Activated CD4-positive, alpha-beta T cell treated with anti-CD3 and anti-CD28 coated beads, Interleukin-10, Interleukin-2, amounts not matched to agents 100 ng/mL and 50 ng/mL, durations not matched to agents 16 hours and 8 hours (primary cell): Measurements from ENCODE around the gene TERT.
"Not testable (repeated sequence)": the region's sequence is repeated elsewhere in the genome, so short reads cannot be mapped to it uniquely, and the experiment has no call there.

Experiments used
- DNase-seq: peaks from one replicate; pipeline ENCODE4 v3.0.0-alpha.2; 2020

TERT gene

DNA sequence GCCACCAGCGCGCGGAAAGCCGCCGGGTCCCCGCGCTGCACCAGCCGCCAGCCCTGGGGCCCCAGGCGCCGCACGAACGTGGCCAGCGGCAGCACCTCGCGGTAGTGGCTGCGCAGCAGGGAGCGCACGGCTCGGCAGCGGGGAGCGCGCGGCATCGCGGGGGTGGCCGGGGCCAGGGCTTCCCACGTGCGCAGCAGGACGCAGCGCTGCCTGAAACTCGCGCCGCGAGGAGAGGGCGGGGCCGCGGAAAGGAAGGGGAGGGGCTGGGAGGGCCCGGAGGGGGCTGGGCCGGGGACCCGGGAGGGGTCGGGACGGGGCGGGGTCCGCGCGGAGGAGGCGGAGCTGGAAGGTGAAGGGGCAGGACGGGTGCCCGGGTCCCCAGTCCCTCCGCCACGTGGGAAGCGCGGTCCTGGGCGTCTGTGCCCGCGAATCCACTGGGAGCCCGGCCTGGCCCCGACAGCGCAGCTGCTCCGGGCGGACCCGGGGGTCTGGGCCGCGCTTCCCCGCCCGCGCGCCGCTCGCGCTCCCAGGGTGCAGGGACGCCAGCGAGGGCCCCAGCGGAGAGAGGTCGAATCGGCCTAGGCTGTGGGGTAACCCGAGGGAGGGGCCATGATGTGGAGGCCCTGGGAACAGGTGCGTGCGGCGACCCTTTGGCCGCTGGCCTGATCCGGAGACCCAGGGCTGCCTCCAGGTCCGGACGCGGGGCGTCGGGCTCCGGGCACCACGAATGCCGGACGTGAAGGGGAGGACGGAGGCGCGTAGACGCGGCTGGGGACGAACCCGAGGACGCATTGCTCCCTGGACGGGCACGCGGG, at the start of gene TERT:
TSS of gene TERT (minus strand) at position 234 of the 815 bp plus-strand sequence. CDS start at position 155, 79 bp downstream.
- peak; percentile 93 for DNase-seq

DNA sequence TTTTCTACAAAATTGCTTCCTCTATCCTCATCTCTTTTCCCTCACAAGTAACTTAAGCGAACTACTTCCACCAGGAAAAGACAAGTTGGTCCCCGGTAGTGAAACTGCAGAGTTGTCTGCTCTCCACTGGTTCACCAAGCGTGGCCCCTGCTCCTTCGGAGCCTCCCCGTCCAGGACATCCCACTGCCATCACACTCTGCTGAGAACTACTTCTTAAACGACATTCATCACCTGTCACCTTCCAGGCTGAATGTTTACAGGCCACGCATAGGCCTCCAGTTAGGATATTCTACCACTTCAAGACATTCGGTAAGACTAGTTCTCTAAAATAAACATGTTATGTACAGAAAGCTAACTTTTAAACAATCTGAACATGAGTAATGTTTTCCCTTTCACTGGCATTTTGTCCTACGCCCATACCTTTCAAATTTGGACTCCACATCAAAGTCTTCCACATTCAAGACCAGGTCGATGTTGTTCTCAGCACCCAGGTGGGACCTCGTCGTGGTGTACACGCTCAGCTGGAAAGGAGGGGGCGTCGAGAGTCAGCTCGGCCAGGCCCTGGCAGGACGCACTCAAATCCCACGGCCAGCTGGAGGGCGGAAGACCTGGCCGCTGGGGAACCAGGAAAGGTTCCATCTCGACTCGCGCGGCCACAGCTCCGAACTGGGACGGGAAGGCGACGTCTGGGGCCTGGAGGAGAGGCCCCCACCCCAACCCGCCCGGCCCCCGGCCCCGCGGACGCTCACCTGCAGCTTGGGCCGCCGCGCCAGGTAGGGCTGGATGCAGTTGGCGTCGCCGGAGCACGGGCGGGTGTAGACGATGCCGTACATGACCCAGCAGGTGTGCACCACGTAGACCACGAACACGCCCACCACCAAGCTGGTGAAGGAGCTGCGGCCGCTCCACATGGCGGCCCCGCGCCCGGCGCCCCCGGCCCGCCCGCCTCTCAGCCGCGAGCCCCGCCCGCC, 49.3 kb upstream of the TERT start:
- DNase-seq: no peak

DNA sequence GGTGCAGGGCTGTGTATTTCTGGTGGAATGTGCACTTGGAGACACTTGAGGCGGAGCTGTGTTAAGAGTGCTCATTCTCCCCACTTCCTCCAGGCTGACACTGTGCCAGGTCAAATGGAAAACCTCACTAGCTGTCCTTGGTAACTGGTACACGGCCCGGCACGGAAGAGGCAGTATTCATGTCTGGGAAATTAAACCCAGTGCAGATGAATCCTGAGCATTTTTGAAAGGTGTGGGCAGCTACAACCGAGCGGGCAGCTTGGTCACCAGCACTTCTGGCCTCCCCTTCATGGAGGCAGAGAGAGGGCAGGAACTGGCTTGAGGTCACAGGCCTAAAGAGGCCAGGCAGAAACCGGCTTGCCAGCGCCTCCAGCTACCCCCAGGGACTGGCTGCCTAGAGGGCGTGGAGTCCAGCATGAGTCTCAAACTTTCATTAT, 48.5 kb upstream of the TERT start:
- no peak for DNase-seq

DNA sequence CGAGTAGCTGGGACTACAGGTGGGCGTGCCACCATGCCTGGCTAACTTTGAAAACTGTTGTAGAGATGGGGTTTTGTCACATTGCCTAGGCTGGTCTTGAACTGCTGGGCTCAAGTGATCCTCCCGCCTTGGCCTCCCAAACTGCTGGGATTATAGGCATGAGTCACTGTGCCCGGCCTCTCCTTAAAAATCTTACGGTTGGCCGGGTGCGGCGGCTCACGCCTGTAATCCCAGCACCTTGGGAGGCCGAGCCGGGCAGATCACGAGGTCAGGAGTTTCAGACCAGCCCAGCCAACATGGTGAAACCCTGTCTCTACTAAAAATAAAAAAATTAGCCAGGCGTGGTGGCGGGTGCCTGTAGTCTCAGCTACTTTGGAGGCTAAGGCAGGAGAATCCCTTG, 47.8 kb upstream of the TERT start:
- DNase-seq: not testable (repeated sequence)

DNA sequence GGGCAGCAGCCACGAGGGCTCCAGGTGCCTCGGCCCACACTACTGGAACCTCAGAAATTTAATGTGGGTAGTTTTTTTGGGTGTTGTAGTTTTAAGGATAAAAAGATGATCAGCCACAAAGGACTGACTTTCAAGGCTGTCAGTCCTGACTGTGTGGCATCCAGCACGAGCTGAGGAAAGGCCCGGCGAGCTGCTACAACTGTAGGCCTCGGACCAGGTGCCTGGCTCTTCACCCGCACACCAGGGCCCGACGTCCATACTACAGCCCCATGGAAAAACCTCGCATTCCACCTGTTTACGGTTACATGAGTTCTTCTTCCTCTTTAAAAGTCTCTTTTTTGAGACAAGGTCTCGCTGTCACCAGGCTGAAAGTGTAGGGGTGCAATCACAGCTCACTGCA, 47.4 kb upstream of the TERT start:
- DNase-seq: no peak

DNA sequence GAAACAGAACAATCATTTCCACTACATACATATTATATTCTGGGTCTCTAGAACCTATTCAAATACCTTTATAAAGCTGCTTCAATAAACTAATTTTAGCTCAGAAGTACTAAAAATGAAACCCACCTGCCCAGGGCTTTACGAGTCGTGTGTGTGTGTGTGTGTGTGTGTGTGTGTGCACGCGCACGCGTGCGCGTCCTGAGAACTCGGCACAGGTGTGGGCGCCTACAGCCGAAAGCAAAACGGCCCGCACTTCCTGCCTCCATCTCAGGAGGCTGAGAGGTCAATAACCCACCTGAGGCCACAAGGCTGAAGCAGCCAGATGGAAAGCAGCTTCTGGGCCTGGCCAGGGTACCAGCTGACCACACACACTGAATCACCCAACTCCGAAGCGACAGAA, 47.0 kb upstream of the TERT start:
- DNase-seq: no peak

DNA sequence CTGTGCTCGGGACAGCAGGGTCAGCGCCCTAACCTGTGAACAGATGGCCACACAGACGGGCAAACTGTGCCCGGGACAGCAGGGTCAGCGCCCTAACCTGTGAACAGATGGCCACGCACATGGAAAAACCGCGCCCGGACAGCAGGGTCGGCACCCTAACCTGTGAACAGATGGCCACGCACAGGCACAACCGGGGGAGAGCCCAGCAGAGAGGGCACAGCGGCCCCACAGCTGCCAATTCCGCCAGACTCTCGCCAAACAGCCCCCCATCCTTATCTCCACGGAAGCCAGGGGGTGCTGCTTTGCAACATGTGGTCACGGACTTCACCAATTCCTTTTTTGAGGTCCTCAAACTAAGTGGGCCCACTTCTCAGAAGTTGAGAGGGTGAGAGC, 44.9 kb upstream of the TERT start:
- not testable (repeated sequence) for DNase-seq

DNA sequence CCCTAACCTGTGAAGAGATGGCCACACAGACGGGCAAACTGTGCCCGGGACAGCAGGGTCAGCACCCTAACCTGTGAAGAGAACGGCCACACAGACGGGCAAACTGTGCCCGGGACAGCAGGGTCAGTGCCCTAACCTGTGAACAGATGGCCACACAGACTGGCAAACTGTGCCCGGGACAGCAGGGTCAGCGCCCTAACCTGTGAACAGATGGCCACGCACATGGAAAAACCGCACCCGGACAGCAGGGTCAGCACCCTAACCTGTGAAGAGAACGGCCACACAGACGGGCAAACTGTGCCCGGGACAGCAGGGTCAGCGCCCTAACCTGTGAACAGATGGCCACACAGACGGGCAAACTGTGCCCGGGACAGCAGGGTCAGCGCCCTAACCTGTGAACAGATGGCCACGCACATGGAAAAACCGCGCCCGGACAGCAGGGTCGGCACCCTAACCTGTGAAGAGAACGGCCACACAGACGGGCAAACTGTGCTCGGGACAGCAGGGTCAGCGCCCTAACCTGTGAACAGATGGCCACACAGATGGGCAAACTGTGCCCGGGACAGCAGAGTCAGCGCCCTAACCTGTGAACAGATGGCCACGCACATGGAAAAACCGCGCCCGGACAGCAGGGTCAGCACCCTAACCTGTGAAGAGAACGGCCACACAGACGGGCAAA, 44.4 kb upstream of the TERT start:
- DNase-seq: not testable (repeated sequence)

DNA sequence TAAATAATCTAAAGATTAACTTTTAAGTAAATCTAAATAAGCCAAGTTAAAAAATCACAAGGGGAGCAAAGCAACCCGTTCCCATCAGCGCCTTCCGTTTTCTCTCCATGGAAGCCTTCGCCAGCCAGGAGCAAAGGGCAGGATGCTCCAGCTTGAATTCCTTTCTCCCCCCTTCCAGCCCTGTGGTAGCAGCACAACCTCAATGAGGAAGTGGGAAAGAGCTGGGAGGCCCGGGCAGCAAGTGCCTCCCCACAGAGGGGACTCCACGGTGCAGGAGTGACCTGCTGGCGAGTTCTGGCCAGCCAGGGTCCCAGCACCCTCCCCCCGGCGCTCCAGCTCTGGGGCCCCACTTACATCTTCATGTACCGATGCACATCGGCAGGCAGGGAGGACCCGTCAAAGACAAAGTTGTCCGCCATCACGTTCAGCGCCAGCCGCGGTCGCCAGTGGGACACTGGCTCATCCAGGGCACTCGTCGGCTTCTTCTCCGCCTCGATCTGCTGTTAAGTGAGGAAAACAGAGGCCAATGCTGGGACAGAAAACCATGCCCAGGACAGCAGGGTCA, 43.7 kb upstream of the TERT start:
- DNase-seq: no peak

DNA sequence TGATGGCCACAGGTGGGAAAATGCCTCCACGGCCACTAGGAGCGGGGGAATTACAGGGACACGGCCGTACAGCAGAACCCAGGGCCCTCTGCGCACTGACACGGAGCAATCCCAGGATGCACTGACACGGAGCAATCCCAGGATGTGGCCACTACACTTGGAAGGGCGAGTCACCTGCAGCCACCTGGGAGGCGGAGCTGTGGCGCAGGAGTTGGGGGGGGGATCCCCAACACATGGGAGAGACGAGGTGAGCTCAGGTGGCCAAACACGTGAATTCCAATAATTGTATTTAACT, 43.3 kb upstream of the TERT start:
- DNase-seq: no peak

DNA sequence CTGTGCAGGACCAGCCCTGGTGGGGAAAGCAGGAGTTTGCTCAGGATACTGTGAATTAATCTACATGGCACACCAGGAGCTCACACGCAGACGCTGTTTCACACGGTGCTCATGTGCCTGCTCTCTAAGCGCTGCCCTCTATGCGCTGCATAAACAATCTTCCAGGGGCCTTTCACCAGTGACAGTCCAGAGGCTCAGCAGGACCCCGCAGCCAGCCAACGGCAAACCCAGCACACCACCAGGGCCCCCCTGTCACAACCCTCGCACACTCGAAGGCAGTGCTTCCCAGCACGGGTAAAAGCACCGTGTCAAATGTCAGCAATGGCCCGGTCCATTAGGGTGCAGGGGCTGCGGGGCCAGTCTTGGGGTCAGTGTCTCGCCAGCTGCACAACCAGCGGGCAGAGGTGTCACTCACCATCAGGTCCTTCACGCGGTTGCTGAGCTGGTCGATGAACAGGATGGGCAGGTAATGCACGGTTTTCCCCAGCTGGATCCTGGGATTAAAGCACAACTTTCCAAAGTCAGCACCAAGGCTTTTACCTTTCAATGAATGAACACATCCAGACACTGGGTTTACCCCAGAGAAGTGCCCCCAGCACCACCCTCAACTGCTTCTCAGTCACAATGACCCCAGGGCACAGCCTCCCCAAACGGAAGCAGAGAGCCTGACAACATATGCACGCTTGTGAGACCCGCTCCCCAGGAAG, 42.8 kb upstream of the TERT start:
- no peak for DNase-seq

DNA sequence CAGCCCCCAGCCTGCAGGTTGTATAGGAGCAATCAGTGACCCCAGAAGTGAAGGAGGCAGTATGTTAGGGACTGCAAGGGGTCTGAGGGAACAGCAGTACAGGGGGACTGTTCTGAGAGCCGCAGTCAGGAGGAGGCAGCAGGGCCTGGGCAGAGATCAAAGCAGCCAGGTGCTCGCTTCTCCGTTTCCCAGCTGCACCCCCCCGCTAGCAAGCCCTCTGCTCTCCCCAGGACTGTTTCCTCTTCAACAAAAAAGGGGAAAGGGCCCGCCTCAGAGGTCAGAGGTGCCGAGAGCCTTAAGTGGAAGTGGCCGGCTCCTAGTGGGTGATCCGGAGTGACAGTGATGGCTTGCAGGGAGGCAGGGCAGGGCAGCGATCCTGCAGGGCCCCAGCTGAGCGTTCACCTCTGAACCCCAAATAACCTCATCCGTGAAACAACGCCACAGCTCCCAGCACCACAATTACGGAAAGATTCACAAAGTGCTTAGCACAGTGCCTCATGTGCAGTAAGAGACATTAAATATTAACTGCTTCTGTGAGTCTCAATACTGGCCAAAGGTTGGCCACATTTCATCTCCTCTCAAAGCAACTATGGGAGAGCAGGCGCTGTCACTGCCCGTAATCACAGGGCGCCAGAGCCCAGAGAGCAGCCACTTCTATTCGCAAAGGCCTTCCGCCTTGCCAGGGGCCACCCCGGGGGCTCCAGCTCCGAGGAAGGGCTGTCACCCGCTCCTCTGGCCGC, 42.1 kb upstream of the TERT start:
- no peak for DNase-seq

DNA sequence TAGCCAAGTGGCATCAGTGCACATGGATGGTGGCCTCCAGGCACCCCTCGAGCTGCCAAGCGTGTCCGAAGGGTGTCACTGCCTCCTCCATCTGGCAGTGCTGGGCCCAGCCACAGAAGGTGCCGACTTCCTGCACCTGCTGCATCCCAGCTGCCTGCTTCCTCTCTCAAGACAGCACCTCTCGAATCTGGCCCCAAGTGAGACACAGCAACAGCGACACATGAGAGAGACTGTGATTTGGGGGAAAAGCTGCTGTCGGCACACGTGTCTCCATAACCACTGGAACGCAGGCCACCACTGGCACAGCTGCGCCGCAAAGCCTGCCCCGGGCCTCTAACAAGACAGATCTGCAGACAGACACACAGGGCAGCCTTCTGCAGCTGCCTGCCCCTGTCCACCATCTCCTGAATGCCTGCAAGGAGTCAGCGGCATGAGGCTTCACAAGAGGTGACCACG, 41.3 kb upstream of the TERT start:
- DNase-seq: no peak

DNA sequence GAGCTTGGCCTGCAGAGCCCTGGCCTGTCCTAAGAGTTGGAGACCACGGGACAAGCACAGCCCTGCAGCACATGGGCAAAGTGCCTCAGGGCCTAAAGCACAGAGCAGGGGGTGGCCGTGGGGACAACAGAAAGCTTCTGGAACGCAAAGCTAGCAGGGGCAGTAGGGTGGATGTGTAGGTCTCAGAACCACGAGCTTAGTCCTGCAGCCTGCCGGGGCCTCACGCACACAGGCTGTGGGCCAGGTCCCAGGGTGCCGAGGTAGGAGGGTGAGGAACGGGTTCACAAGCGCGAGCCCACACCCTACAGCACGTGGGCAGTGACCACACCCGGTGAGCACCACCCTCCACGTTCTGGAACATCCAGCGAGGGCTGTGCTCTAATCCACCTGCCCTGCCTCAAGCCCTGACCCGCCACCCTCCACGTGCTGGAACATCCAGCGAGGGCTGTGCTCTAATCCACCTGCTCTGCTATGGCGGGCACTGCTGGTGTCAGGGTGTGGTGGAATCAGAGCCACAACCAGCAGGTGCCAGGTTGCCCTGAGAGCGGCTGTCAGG, 40.8 kb upstream of the TERT start:
- DNase-seq: no peak

DNA sequence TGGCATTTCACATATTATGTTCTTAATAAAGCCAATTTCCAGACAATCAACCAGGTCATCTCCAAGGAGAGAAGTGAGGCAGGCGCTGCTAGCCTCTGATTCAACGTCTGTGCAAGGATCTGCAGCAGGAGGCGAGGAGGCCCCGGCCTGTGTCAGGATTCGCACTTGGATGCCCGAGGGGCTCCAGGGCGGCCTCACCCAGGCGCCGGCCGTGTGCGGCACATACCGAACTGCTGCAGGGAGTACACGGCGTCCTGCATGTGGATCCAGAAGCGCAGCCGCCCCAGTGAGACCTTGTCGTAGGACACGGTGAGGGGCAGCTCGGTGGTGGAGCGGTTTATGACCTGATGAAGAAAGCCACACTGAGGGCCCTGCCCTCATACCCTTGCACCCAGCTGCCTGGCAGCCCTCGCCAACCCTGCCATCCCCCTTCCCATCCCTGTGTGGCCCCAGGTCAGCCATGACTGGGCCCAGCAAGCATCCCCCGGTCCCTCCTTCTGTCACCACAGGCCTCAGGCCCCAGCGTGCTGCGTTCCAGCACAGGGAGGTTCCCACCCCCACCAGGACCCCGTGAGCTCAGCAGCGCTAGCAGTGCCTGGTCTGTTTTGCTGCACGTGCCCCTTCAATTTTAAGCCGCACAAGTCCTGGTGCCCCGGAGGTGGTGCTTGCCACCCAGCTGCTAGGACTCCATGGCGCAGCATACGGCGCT, 40.1 kb upstream of the TERT start:
- no peak for DNase-seq

DNA sequence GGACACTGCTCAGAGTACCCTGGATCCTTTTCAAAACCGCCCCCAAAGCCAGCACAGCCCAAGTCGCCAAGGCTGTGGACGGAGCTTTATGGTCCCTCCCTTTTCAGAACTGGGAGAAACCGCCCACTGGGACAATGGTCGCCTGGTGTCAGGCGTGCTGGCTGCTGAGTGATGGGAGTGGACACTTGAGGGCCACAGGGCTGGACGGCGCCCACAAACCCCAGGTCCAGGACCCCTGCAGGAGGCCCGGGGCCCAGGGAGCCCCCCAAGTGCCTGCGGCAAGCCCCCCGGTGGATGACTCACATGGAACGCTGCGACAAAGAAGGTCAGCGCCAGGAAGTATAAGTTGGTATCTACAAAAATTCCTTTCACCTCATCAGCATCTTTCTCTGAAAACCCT, 39.1 kb upstream of the TERT start:
- DNase-seq: no peak

DNA sequence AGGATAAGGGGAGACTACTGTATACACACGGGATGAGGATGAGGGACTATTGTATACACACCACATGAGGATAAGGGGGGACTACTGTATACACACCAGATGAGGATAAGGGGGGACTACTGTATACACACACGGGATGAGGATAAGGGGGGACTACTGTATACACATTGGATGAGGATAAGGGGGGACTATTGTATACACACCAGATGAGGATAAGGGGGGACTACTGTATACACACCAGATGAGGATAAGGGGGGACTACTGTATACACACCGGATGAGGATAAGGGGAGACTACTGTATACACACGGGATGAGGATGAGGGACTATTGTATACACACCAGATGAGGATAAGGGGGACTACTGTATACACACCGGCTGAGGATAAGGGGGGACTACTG, 38.4 kb upstream of the TERT start:
- DNase-seq: not testable (repeated sequence)

DNA sequence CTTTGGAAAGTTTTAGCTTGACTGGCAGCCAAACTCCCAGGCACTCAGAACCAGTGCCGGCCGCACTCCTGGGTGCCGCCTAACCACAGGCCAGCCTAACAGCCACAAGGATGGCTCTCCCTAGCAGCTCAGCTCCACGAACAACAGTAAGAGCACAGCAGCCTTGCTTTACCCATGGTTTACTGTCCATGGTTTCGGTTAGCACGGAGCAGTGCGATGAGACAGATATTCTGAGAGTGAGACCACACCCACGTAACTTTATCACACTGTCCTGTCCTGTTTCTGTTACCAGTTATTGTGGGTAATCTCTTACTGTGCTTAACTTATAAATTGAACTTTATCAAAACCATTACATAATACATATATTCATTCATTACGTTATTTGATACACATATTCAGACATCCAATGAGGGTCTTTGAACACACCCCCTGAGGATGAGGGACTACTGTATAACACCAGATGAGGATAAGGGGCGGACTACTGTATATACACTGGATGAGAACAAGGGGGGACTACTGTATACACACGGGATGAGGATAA, 37.7 kb upstream of the TERT start:
- DNase-seq: no peak

DNA sequence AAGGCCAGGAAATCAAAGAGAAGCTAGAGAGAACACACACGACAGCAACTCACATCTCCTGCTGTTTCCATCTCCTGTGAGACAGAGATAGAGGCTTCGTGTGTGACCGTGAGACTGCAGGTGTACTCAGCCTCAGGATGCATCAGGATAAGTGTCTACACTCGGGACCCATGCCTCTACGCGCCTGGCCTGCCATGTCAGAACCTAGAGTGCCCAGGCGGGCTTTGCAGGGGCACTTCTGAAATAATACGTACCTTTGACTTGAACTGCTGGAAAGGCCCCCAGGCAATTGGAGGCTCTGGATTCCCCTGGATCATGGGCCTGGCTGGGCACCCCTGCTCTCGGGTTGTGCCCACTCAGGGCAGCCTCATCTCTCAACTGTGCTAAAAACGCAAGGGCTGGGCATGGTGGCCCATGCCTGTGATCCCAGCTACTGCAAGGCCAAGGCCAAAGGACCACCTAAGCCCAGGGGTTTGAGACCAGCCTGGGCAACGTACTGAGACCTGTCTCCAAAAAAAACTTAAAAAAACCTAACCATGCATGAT, 37.1 kb upstream of the TERT start:
- no peak for DNase-seq
